ENCODE measurements around the gene UGT1A3.

Gene UGT1A3

DNA sequence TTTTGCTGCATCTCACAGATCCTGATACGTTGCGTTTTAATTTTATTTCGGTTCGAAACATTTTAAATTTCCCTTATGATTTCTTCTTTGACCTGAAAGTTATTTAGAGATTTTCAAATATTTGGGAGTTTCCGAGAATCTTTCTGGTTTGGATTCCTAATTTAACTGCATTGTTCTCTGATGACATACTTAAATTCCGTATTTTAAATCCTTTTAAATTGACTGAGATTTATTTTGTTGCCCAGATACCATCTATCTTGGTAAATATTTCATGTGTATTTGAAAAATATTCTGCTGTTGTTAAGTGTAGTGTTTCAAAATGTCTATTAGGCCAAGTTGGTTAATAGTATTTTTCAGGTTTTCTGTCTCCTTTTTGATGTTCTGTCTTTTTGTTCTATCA is 87.0 kb downstream of the UGT1A3 start:
- TF ChIP-seq, protein P1, sequence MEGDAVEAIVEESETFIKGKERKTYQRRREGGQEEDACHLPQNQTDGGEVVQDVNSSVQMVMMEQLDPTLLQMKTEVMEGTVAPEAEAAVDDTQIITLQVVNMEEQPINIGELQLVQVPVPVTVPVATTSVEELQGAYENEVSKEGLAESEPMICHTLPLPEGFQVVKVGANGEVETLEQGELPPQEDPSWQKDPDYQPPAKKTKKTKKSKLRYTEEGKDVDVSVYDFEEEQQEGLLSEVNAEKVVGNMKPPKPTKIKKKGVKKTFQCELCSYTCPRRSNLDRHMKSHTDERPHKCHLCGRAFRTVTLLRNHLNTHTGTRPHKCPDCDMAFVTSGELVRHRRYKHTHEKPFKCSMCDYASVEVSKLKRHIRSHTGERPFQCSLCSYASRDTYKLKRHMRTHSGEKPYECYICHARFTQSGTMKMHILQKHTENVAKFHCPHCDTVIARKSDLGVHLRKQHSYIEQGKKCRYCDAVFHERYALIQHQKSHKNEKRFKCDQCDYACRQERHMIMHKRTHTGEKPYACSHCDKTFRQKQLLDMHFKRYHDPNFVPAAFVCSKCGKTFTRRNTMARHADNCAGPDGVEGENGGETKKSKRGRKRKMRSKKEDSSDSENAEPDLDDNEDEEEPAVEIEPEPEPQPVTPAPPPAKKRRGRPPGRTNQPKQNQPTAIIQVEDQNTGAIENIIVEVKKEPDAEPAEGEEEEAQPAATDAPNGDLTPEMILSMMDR (conservative IDR thresholded peaks at IDR 0.05; ENCODE audit: low read depth, low read length) = no peak
- H3K4me3 ChIP-seq (ENCODE audit: low read depth, low read length) = no peak overlapping the region
- no peak for DNase-seq (ENCODE audit: low read depth)

DNA sequence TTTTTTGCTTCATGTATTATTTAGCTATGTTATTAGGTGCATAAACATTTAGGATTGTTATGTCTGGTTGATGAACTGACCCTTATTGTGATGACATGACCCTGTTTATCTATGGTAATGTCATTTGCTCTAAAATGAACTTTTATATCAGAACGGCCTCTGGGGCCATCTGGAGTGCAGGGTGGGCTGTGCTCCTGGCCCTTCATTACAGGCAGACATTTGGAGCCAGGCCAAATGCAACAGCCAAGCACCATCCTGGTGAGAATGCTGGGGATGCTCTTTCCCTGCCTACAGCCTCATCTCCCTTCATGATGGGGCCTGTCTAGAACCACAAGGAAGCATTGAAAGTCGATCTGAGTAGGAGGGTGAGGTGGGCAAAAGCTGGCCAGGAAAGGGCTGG is 87.5 kb downstream of the UGT1A3 start:
- no peak for DNase-seq (ENCODE audit: low read depth)
- H3K4me3 ChIP-seq (ENCODE audit: low read depth, low read length) = no peak overlapping the region
- TF ChIP-seq, protein P1 (conservative IDR thresholded peaks at IDR 0.05; ENCODE audit: low read depth, low read length) = no peak

DNA sequence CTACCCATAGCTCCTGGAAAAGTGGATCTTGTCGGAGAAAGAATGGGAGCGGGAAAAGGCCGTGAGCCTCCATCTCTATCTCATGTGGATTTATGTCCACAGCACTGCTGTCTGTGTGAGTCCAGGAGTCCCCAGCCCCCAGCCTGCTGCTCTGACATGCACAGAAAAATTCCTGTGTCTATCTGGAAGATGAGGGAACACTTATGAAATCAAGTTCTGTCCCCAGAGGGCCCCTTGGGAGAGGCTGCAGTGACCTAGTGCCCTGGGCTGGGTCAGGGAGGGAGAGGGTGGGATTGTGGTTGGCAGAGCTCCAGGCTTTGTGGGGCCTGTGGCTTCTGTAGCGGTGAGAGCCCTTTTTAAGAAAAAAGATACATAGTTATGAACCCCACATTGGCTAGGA is 87.9 kb downstream of the UGT1A3 start:
- TF ChIP-seq, protein P1 (conservative IDR thresholded peaks at IDR 0.05; ENCODE audit: low read depth, low read length) = no peak
- DNase-seq (ENCODE audit: low read depth) = no peak

DNA sequence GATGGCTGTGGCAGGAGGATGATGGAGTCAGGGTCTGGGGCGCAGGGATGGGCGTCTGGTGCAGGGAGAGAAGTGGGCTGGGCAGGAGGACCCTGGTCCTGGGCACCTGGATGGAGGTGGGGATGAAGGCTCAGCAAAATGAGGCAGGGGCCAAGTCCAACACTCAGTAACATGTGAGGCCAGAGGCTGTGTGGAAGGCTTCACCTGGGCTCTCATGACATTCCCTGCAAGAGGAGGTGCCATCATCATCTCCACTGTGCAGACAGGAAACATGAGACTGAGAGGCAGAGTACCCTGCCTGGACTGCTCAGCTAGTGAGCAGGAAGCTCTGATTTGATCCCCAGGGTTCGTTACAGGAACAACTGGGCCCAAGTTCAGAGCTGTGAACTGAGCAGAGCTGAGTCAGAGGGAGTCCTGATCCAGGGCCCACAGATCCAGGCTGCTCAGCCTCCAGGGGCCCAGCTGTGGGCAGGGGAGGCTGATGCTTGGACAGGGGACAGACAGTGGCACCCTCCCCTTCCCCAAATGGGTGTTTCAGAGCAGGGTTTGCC is 88.6 kb downstream of the UGT1A3 start:
- TF ChIP-seq, protein P1 (conservative IDR thresholded peaks at IDR 0.05; ENCODE audit: low read depth, low read length) = no peak
- no peak for DNase-seq (ENCODE audit: low read depth)
- no peak overlapping the region for H3K4me3 ChIP-seq (ENCODE audit: low read depth, low read length)

More for the DNA sequence above, 87.9 kb downstream of the UGT1A3 start:
- no peak overlapping the region for H3K4me3 ChIP-seq (ENCODE audit: low read depth, low read length)

DNA sequence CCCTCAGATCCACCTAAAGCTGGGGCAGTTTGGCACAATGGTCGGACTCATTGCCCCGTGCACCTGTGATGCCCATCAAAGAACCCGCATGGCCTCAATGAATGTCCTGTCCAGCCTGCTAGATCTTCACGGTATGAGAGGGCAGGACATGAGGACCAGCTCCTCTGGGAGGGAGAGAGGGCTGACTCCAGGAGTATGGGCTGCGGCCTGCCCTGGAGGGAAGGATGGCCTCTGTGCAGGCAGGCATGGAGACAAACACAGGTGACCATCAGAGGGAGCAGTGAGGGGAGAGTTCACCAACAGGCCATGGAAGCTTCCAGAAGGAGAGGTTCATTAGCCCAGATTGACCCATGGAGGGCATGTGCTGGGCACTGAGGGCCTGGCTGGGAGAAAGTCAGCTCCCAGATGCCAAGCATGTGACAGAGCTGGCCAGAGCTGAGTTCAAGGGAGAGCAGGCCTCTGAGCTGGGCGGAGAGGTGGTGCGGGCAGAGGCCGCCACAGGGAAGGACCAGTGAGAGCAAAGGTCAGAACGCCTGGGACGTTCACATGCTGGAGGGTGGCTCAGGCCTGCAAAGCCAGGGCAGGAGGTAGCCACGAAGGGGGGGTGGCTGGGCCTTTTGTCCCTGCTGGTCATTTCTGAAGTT is 89.3 kb downstream of the UGT1A3 start:
- no peak overlapping the region for H3K4me3 ChIP-seq (ENCODE audit: low read depth, low read length)
- TF ChIP-seq, protein P1 (conservative IDR thresholded peaks at IDR 0.05; ENCODE audit: low read depth, low read length) = no peak
- DNase-seq (ENCODE audit: low read depth) = no peak

DNA sequence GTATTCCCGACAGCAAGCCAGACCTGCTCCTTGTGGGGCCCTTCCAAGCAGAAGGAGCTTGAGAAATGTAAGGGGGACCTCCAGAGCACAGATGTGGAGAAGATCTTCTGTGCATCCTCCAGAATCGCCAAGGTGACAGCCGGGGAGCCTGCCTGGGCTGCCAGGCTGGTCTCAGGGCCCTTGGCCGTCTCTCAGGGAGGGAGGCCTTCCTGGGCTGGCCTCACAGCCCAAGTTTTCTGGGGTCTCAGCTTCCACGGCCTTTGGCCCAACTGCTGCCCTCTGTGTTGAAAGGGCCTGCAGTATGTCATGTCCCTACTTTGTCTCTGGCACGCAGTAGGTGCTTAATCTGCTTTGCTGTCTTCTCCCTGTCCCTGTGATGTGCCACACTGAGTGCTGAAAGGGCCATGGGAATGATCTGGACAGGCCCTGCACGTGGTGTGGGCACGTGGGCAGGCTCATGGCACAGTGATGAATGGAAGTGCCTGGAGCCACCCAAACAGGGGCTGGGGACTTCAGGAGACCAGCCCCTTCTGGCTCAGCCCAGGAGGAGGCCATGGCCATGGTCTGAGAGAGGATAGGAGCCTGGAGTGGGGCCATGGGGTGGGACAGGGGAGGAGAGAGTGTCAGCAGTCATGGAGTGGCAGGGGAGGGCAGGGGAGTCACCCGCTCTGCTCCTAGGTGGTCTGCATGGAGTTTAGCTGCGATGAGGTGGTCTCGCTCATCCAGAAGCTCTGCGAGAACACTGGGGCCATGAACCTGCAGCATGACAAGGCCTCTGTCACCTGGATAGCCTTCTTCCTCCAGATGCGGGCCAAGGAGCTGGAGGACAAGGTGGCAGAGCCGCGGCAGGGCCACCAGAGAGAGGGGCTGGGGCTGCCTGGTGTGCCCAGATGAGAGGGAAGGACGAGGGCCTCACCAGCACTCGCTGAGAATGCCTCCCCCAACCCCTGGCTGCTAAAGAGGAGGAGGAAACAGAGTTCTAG is 90.1 kb downstream of the UGT1A3 start:
- H3K4me3 ChIP-seq (ENCODE audit: low read depth, low read length) = no peak overlapping the region
- TF ChIP-seq, protein P1 (conservative IDR thresholded peaks at IDR 0.05; ENCODE audit: low read depth, low read length) = no peak
- no peak for DNase-seq (ENCODE audit: low read depth)
